Astrocyte (in vitro differentiated cells and primary cell): ENCODE results near the gene CHN2. TPM values are rescaled to one million over a fixed set of nuclear protein-coding genes. Genes with fewer than 3 reads are reported as not detected.

ENCODE experiments used
- DNase-seq: peaks from one replicate; pipeline ENCODE4 v3.0.0-alpha.2; 2010; ENCODE audit warnings: low read depth
- FAIRE-seq: peaks from 2 replicates; lab custom pipeline; 2011; peaks lifted over from hg19 to GRCh38; lab: Jason Lieb, UNC
- H2AFZ ChIP-seq: 2 replicates; pipeline ENCODE4 v1.6.0; 2012; ENCODE audit warnings: low read depth, low read length, inconsistent platforms
- H3K27ac ChIP-seq: 2 replicates; pipeline ENCODE4 v1.5.1; 2011; ENCODE audit warnings: low read depth, low read length, inconsistent platforms
- H3K27me3 ChIP-seq: 2 replicates; pipeline ENCODE4 v1.6.0; 2011; ENCODE audit warnings: low read length, inconsistent platforms; ENCODE audit not compliant: insufficient read depth
- H3K36me3 ChIP-seq: 2 replicates; pipeline ENCODE4 v1.5.1; 2011; ENCODE audit warnings: low read length, inconsistent platforms; ENCODE audit not compliant: insufficient read depth
- H3K4me1 ChIP-seq: 2 replicates; pipeline ENCODE4 v1.5.1; 2011; ENCODE audit warnings: low read length, inconsistent platforms; ENCODE audit not compliant: insufficient read depth
- H3K4me2 ChIP-seq: 2 replicates; pipeline ENCODE4 v1.6.0; 2012; ENCODE audit warnings: low read length, inconsistent platforms
- H3K4me3 ChIP-seq: 2 replicates; pipeline ENCODE4 v1.5.1; 2011; ENCODE audit warnings: low read depth, mild to moderate bottlenecking, low read length, inconsistent platforms; ENCODE audit not compliant: insufficient read depth
- H3K79me2 ChIP-seq: 2 replicates; pipeline ENCODE4 v1.6.0; 2012; ENCODE audit warnings: mild to moderate bottlenecking, low read length, inconsistent platforms; ENCODE audit not compliant: insufficient read depth
- H3K9ac ChIP-seq: 2 replicates; pipeline ENCODE4 v1.6.0; 2012; ENCODE audit warnings: mild to moderate bottlenecking, low read length, inconsistent platforms
- H3K9me3 ChIP-seq: 2 replicates; pipeline ENCODE4 v1.5.1; 2012; ENCODE audit warnings: low read depth, mild to moderate bottlenecking, low read length, inconsistent platforms; ENCODE audit not compliant: insufficient read depth
- H4K20me1 ChIP-seq: 2 replicates; pipeline ENCODE4 v1.6.0; 2012; ENCODE audit warnings: low read length, inconsistent platforms; ENCODE audit not compliant: insufficient read depth
- H3K27ac Mint-ChIP-seq: one replicate; pipeline ENCODE4 v1.8.0; 2021; ENCODE audit warnings: mild to moderate bottlenecking, mixed read lengths; ENCODE audit not compliant: unreplicated experiment
- H3K27me3 Mint-ChIP-seq: one replicate; pipeline ENCODE4 v1.8.0; 2021; ENCODE audit warnings: low read depth, mixed read lengths; ENCODE audit not compliant: unreplicated experiment
- H3K36me3 Mint-ChIP-seq: one replicate; pipeline ENCODE4 v1.8.0; 2021; ENCODE audit warnings: low read depth, mixed read lengths; ENCODE audit not compliant: unreplicated experiment
- H3K4me1 Mint-ChIP-seq: one replicate; pipeline ENCODE4 v1.8.0; 2021; ENCODE audit warnings: low read depth, mixed read lengths; ENCODE audit not compliant: unreplicated experiment
- H3K4me3 Mint-ChIP-seq: one replicate; pipeline ENCODE4 v1.8.0; 2021; ENCODE audit warnings: mild to moderate bottlenecking, moderate library complexity, mixed read lengths; ENCODE audit not compliant: unreplicated experiment
- H3K9me3 Mint-ChIP-seq: one replicate; pipeline ENCODE4 v1.8.0; 2021; ENCODE audit warnings: mild to moderate bottlenecking, mixed read lengths; ENCODE audit not compliant: unreplicated experiment
- CTCF ChIP-seq: IDR thresholded peaks from 2 replicates; pipeline ENCODE4 v1.5.1; 2011; ENCODE audit warnings: low read depth, mild to moderate bottlenecking, inconsistent platforms, low read length, moderate library complexity; ENCODE audit not compliant: insufficient read depth
- EZH2 ChIP-seq: IDR thresholded peaks from 2 replicates; pipeline ENCODE4 v1.6.1; 2012; ENCODE audit warnings: mild to moderate bottlenecking, low read length, inconsistent platforms; ENCODE audit not compliant: insufficient read depth
- total RNA-seq: library from RNA; stranded (reverse); gene quantifications from 2 replicates; pipeline ENCODE4 v1.2.1, GENCODE V29; 2021

Gene CHN2
- total RNA-seq, 1 donor from 2014 or later = 2.5 TPM

GRCh38 chr7:29469976-29470557, 275.5 kb downstream of the CHN2 start:
- H3K27ac ChIP-seq = no peak overlapping the region
- H3K9me3 Mint-ChIP-seq = no peaks in the 10 kb centered on the region

GRCh38 chr7:29471444-29472138, 277.0 kb downstream of the CHN2 start:
- Histone ChIP-seq H3K79me2 (no peaks in the 10 kb centered on the region), H3K27ac (no peak overlapping the region), H4K20me1 (no peaks in the 10 kb centered on the region), H2AFZ (no peak overlapping the region), H3K4me2 (no peak overlapping the region), H3K9me3 (no peaks in the 10 kb centered on the region), H3K36me3 (no peaks in the 10 kb centered on the region), H3K4me3 (no peak overlapping the region), H3K9ac (no peak overlapping the region), H3K4me1 (no peaks in the 10 kb centered on the region), H3K27me3 (peaks cover 3% of the 10 kb centered on the region)
- H3K4me3 Mint-ChIP-seq = no peak overlapping the region
- no peaks in the 10 kb centered on the region for H3K36me3 Mint-ChIP-seq
- H3K27ac Mint-ChIP-seq = no peak overlapping the region
- H3K9me3 Mint-ChIP-seq = no peaks in the 10 kb centered on the region
- DNase-seq (no peak), FAIRE-seq (no peak)
- peaks cover 4% of the 10 kb centered on the region for H3K27me3 Mint-ChIP-seq
- no peak for TF ChIP-seq EZH2
- TF ChIP-seq CTCF = no peak
- peaks cover 2% of the 10 kb centered on the region for H3K4me1 Mint-ChIP-seq

More at GRCh38 chr7:29469976-29470557, 275.5 kb downstream of the CHN2 start:
- Histone ChIP-seq H3K27me3 (peaks cover 3% of the 10 kb centered on the region), H3K4me2 (no peak overlapping the region), H2AFZ (no peak overlapping the region), H3K79me2 (no peaks in the 10 kb centered on the region), H3K4me3 (no peak overlapping the region), H3K4me1 (no peaks in the 10 kb centered on the region), H4K20me1 (no peaks in the 10 kb centered on the region), H3K9me3 (no peaks in the 10 kb centered on the region), H3K9ac (no peak overlapping the region), H3K36me3 (no peaks in the 10 kb centered on the region)
- H3K36me3 Mint-ChIP-seq = no peaks in the 10 kb centered on the region
- no peak overlapping the region for H3K27ac Mint-ChIP-seq
- FAIRE-seq (no peak), DNase-seq (no peak)
- H3K4me3 Mint-ChIP-seq = no peak overlapping the region
- TF ChIP-seq CTCF = no peak
- TF ChIP-seq EZH2 = no peak
- peaks cover 4% of the 10 kb centered on the region for H3K27me3 Mint-ChIP-seq
- peaks cover 2% of the 10 kb centered on the region for H3K4me1 Mint-ChIP-seq

GRCh38 chr7:29476916-29477315, 282.3 kb downstream of the CHN2 start:
- no peak overlapping the region for H3K4me2 ChIP-seq
- no peaks in the 10 kb centered on the region for H3K36me3 Mint-ChIP-seq
- peaks cover 13% of the 10 kb centered on the region for H3K27me3 ChIP-seq
- H3K27ac Mint-ChIP-seq = no peak overlapping the region
- no peaks in the 10 kb centered on the region for H3K9me3 Mint-ChIP-seq
- no peak overlapping the region for H3K27ac ChIP-seq
- H3K4me3 ChIP-seq = no peak overlapping the region
- FAIRE-seq (no peak), DNase-seq (no peak)
- H3K4me1 Mint-ChIP-seq = peaks cover 10% of the 10 kb centered on the region
- no peaks in the 10 kb centered on the region for H3K79me2 ChIP-seq
- H3K27me3 Mint-ChIP-seq = peaks cover 4% of the 10 kb centered on the region
- no peaks in the 10 kb centered on the region for H3K4me1 ChIP-seq
- H3K36me3 ChIP-seq = no peaks in the 10 kb centered on the region
- H3K9me3 ChIP-seq = no peaks in the 10 kb centered on the region
- no peak overlapping the region for H2AFZ ChIP-seq
- no peak for TF ChIP-seq CTCF
- TF ChIP-seq EZH2 = no peak
- no peak overlapping the region for H3K4me3 Mint-ChIP-seq
- H4K20me1 ChIP-seq = no peaks in the 10 kb centered on the region
- H3K9ac ChIP-seq = no peak overlapping the region
